Measurements from ENCODE around the gene ATOH8.

- TF ChIP-seq, protein P1, sequence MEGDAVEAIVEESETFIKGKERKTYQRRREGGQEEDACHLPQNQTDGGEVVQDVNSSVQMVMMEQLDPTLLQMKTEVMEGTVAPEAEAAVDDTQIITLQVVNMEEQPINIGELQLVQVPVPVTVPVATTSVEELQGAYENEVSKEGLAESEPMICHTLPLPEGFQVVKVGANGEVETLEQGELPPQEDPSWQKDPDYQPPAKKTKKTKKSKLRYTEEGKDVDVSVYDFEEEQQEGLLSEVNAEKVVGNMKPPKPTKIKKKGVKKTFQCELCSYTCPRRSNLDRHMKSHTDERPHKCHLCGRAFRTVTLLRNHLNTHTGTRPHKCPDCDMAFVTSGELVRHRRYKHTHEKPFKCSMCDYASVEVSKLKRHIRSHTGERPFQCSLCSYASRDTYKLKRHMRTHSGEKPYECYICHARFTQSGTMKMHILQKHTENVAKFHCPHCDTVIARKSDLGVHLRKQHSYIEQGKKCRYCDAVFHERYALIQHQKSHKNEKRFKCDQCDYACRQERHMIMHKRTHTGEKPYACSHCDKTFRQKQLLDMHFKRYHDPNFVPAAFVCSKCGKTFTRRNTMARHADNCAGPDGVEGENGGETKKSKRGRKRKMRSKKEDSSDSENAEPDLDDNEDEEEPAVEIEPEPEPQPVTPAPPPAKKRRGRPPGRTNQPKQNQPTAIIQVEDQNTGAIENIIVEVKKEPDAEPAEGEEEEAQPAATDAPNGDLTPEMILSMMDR (IDR thresholded peaks at IDR 0.05) = no peak
- TF ChIP-seq POLR2A (IDR thresholded peaks at IDR 0.05) = no peak
- no peak for TF ChIP-seq POLR2AphosphoS5 (IDR thresholded peaks at IDR 0.05)
These were observed 32.1 kb upstream of the ATOH8 start for GRCh38 chr2:85721641-85722040.
